ENCODE data around the gene LRGUK.

DNA sequence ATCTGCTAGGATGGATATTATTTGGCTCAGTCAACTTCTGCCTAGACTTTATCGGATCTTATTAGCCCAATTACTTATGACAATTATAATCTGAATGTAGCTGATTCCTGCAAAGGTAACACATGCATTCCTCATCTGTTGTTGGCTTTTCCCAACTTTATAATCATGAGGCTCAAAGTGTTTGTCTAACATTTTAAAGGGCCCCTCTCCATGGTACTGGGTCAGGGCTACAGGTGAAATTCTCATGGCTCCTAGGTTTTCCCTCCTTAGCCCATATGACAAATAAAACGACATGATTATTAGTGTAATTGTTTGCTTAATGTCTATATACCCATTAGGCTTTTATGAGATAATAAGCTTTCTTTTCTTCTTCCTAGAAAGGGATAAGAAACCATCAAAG, 4.2 kb upstream of the LRGUK start:
- TF ChIP-seq CTCF (IDR thresholded peaks at IDR 0.05): no peak
- TF ChIP-seq POLR2A (IDR thresholded peaks at IDR 0.05): no peak
